Measurements from ENCODE around the gene NF1.

The NF1 gene

GRCh38 chr17:31390748-31391495 lies 296.1 kb downstream of the NF1 start:
- Histone ChIP-seq H3K36me3 (replicated peaks in 1 of 2; ENCODE audit: control insufficient read depth in 2 of 2, insufficient read depth in 2 of 2, low read length in 2 of 2) (no peaks in the 10 kb centered on the region), H3K79me1 (ENCODE audit: low read depth, low read length) (no peaks in the 10 kb centered on the region), H3K18ac (ENCODE audit: low read length) (peak overlapping the region; percentile 89), H2BK5ac (ENCODE audit: low read length) (peak overlapping the region; percentile 11), H3K23ac (ENCODE audit: low read depth, low read length, poor library complexity) (peak overlapping the region; percentile 26), H3K9me3 (replicated peaks in 1 of 2; ENCODE audit: control insufficient read depth in 2 of 2, insufficient read depth in 1 of 2, low read depth in 1 of 2, low read length in 2 of 2) (no peaks in the 10 kb centered on the region), H3K27me3 (ENCODE audit: control insufficient read depth in 3 of 3, insufficient read depth in 3 of 3, low read depth in 1 of 3, low read length in 3 of 3) (peaks cover 9 to 45% (median 40%) of the 10 kb centered on the region in 3 experiments), H3K4ac (ENCODE audit: low read length) (no peak overlapping the region), H2BK12ac (ENCODE audit: low read length) (no peak overlapping the region), H2BK120ac (ENCODE audit: low read depth, low read length) (no peak overlapping the region), H4K8ac (ENCODE audit: low read depth, low read length) (no peak overlapping the region), H4K91ac (ENCODE audit: low read depth, low read length, poor library complexity) (no peak overlapping the region), H3K14ac (ENCODE audit: low read length) (peak overlapping the region; percentile 21), H2AK5ac (ENCODE audit: low read depth, low read length) (peak overlapping the region; percentile 39), H3K4me3 (ENCODE audit: low read length in 2 of 2) (peak overlapping the region; percentile 36 to 76), H3K9ac (ENCODE audit: low read depth, low read length, poor library complexity) (peak overlapping the region; percentile 45), H3K4me2 (ENCODE audit: insufficient read depth, low read length, poor library complexity, severe bottlenecking) (peak overlapping the region; percentile 85), H2BK15ac (ENCODE audit: low read length) (peak overlapping the region; percentile 87), H3K27ac (replicated peaks; ENCODE audit: low read length) (no peak overlapping the region), H2AFZ (ENCODE audit: low read length) (peak overlapping the region; percentile 84), H3K4me1 (ENCODE audit: control insufficient read depth in 2 of 2, insufficient read depth in 1 of 2, low read depth in 1 of 2, low read length in 2 of 2) (peaks cover 0 to 3% of the 10 kb centered on the region in 2 donors)
- DNase-seq (ENCODE audit: low spot score): no peak
- WGBS, 2 donors (ENCODE audit: extremely low coverage in 2 of 2, insufficient read length in 2 of 2, insufficient replicate concordance in 1 of 2): no CpG with 5 or more reads among the region's 56 CpGs

GRCh38 chr17:31391496-31391949 lies 296.7 kb downstream of the NF1 start, which contains the start of gene RAB11FIP4:
Gene RAB11FIP4, plus strand, starts transcription at chr17:31391675. Its CDS starts 178 bp downstream, at chr17:31391853.
- no CpG with 5 or more reads among the region's 69 CpGs for WGBS, 2 donors (ENCODE audit: extremely low coverage in 2 of 2, insufficient read length in 2 of 2, insufficient replicate concordance in 1 of 2)
- H3K14ac ChIP-seq (ENCODE audit: low read length): peak within 1 kb of the TSS; percentile 50

GRCh38 chr17:31392002-31392855 lies 297.5 kb downstream of the NF1 start:
- no peak overlapping the region for H2BK15ac ChIP-seq (ENCODE audit: low read length)
- no peak for DNase-seq (ENCODE audit: low spot score)
- peak overlapping the region; percentile 50 for H3K14ac ChIP-seq (ENCODE audit: low read length)
- H4K91ac ChIP-seq (ENCODE audit: low read depth, low read length, poor library complexity): no peak overlapping the region
- H3K18ac ChIP-seq (ENCODE audit: low read length): peak overlapping the region; percentile 40
- peak overlapping the region; percentile 75 for H3K9ac ChIP-seq (ENCODE audit: low read depth, low read length, poor library complexity)
- H3K27me3 ChIP-seq (ENCODE audit: control insufficient read depth in 3 of 3, insufficient read depth in 3 of 3, low read depth in 1 of 3, low read length in 3 of 3): peaks cover 9 to 50% (median 40%) of the 10 kb centered on the region in 3 experiments
- no peaks in the 10 kb centered on the region for H3K36me3 ChIP-seq (replicated peaks in 1 of 2; ENCODE audit: control insufficient read depth in 2 of 2, insufficient read depth in 2 of 2, low read length in 2 of 2)
- H3K4ac ChIP-seq (ENCODE audit: low read length): no peak overlapping the region
- no peak overlapping the region for H2BK120ac ChIP-seq (ENCODE audit: low read depth, low read length)
- no CpG with 5 or more reads among the region's 52 CpGs for WGBS, 2 donors (ENCODE audit: extremely low coverage in 2 of 2, insufficient read length in 2 of 2, insufficient replicate concordance in 1 of 2)
- H3K79me1 ChIP-seq (ENCODE audit: low read depth, low read length): no peaks in the 10 kb centered on the region
- peak overlapping the region; percentile 44 to 79 for H3K4me3 ChIP-seq (ENCODE audit: low read length in 2 of 2)
- no peak overlapping the region for H2BK5ac ChIP-seq (ENCODE audit: low read length)
- no peaks in the 10 kb centered on the region for H3K9me3 ChIP-seq (replicated peaks in 1 of 2; ENCODE audit: control insufficient read depth in 2 of 2, insufficient read depth in 1 of 2, low read depth in 1 of 2, low read length in 2 of 2)
- no peak overlapping the region for H3K23ac ChIP-seq (ENCODE audit: low read depth, low read length, poor library complexity)
- no peak overlapping the region for H2BK12ac ChIP-seq (ENCODE audit: low read length)
- peak overlapping the region; percentile 25 for H2AK5ac ChIP-seq (ENCODE audit: low read depth, low read length)
- no peak overlapping the region for H3K27ac ChIP-seq (replicated peaks; ENCODE audit: low read length)
- H3K4me2 ChIP-seq (ENCODE audit: insufficient read depth, low read length, poor library complexity, severe bottlenecking): peak overlapping the region; percentile 69
- peak overlapping the region; percentile 72 for H2AFZ ChIP-seq (ENCODE audit: low read length)
- H3K4me1 ChIP-seq (ENCODE audit: control insufficient read depth in 2 of 2, insufficient read depth in 1 of 2, low read depth in 1 of 2, low read length in 2 of 2): peaks cover 0 to 3% of the 10 kb centered on the region in 2 donors
- no peak overlapping the region for H4K8ac ChIP-seq (ENCODE audit: low read depth, low read length)

More at GRCh38 chr17:31391496-31391949, 296.7 kb downstream of the NF1 start, which contains the start of gene RAB11FIP4:
- H3K4me1 ChIP-seq (ENCODE audit: control insufficient read depth in 2 of 2, insufficient read depth in 1 of 2, low read depth in 1 of 2, low read length in 2 of 2): peaks cover 0 to 3% of the 10 kb centered on the region in 2 donors
- no peak within 1 kb of the TSS for H3K4ac ChIP-seq (ENCODE audit: low read length)
- peaks cover 9 to 45% (median 40%) of the 10 kb centered on the region in 3 experiments for H3K27me3 ChIP-seq (ENCODE audit: control insufficient read depth in 3 of 3, insufficient read depth in 3 of 3, low read depth in 1 of 3, low read length in 3 of 3)
- no peak within 1 kb of the TSS for H4K8ac ChIP-seq (ENCODE audit: low read depth, low read length)
- DNase-seq (ENCODE audit: low spot score): no peak
- peak within 1 kb of the TSS; percentile 39 for H2AK5ac ChIP-seq (ENCODE audit: low read depth, low read length)
- H2BK12ac ChIP-seq (ENCODE audit: low read length): no peak within 1 kb of the TSS
- no peak within 1 kb of the TSS for H4K91ac ChIP-seq (ENCODE audit: low read depth, low read length, poor library complexity)
- H2BK120ac ChIP-seq (ENCODE audit: low read depth, low read length): no peak within 1 kb of the TSS
- H3K23ac ChIP-seq (ENCODE audit: low read depth, low read length, poor library complexity): peak within 1 kb of the TSS; percentile 26
- peak within 1 kb of the TSS; percentile 87 for H2BK15ac ChIP-seq (ENCODE audit: low read length)
- no peaks in the 10 kb centered on the region for H3K36me3 ChIP-seq (replicated peaks in 1 of 2; ENCODE audit: control insufficient read depth in 2 of 2, insufficient read depth in 2 of 2, low read length in 2 of 2)
- peak within 1 kb of the TSS; percentile 75 for H3K9ac ChIP-seq (ENCODE audit: low read depth, low read length, poor library complexity)
- peak within 1 kb of the TSS; percentile 11 for H2BK5ac ChIP-seq (ENCODE audit: low read length)
- no peaks in the 10 kb centered on the region for H3K9me3 ChIP-seq (replicated peaks in 1 of 2; ENCODE audit: control insufficient read depth in 2 of 2, insufficient read depth in 1 of 2, low read depth in 1 of 2, low read length in 2 of 2)
- H2AFZ ChIP-seq (ENCODE audit: low read length): peak within 1 kb of the TSS; percentile 84
- peak within 1 kb of the TSS; percentile 85 for H3K4me2 ChIP-seq (ENCODE audit: insufficient read depth, low read length, poor library complexity, severe bottlenecking)
- no peak within 1 kb of the TSS for H3K27ac ChIP-seq (replicated peaks; ENCODE audit: low read length)
- no peaks in the 10 kb centered on the region for H3K79me1 ChIP-seq (ENCODE audit: low read depth, low read length)
- H3K4me3 ChIP-seq (ENCODE audit: low read length in 2 of 2): peak within 1 kb of the TSS; percentile 44 to 79
- peak within 1 kb of the TSS; percentile 89 for H3K18ac ChIP-seq (ENCODE audit: low read length)
